H1 (cell line): Measurements from ENCODE around the gene C19orf53. TPM values are rescaled to one million over a fixed set of nuclear protein-coding genes. Genes with fewer than 3 reads are reported as not detected.

ENCODE experiments used
- CTCF ChIA-PET: fragments of 300-600 bp; sonication (Branson Sonifier 250); formaldehyde crosslinking; loops from one replicate; lab custom pipeline; 2021; ENCODE audit not compliant: partially characterized antibody; lab: Charles Lee
- POLR2A ChIA-PET: fragments of 300-600 bp; sonication (Branson Sonifier 250); formaldehyde crosslinking; loops from one replicate; lab custom pipeline; 2021; ENCODE audit warnings: inconsistent platforms; ENCODE audit not compliant: partially characterized antibody; lab: Charles Lee
- DNase-seq, 2 experiments: peaks; one replicate each; pipeline versions ENCODE4 v3.0.0 to v3.0.0-alpha.2; 2010 to 2022; ENCODE audit warnings: low spot score in 2 of 2, low read depth in 1 of 2, mixed read lengths in 1 of 2
- FAIRE-seq: peaks from 2 replicates; lab custom pipeline; 2011; peaks lifted over from hg19 to GRCh38; lab: Jason Lieb, UNC
- H2AFZ ChIP-seq: 2 replicates; pipeline ENCODE4 v1.8.1; 2012; ENCODE audit warnings: low read length, inconsistent platforms
- H2AK5ac ChIP-seq: 2 replicates; pipeline ENCODE4 v1.6.1; 2013; ENCODE audit warnings: low read depth, low read length
- H2BK120ac ChIP-seq: replicated peaks from 2 replicates; pipeline ENCODE3; 2013; ENCODE audit warnings: low read depth, low read length, inconsistent platforms
- H2BK12ac ChIP-seq: 2 replicates; pipeline ENCODE4 v1.6.1; 2013; ENCODE audit warnings: low read depth, low read length
- H2BK15ac ChIP-seq: 2 replicates; pipeline ENCODE4 v1.6.1; 2013; ENCODE audit warnings: low read length
- H2BK20ac ChIP-seq: 2 replicates; pipeline ENCODE4 v1.6.1; 2013; ENCODE audit warnings: low read length
- H2BK5ac ChIP-seq: 2 replicates; pipeline ENCODE4 v1.6.1; 2013; ENCODE audit warnings: low read depth, low read length
- H3K14ac ChIP-seq: 2 replicates; pipeline ENCODE4 v1.6.1; 2013; ENCODE audit warnings: inconsistent platforms; ENCODE audit not compliant: insufficient read length
- H3K18ac ChIP-seq: 2 replicates; pipeline ENCODE4 v1.6.1; 2013; ENCODE audit warnings: low read length; ENCODE audit errors: extremely low read depth
- H3K23ac ChIP-seq: 2 replicates; pipeline ENCODE4 v1.6.1; 2013; ENCODE audit warnings: inconsistent platforms; ENCODE audit not compliant: insufficient read length
- H3K23me2 ChIP-seq: 2 replicates; pipeline ENCODE4 v1.6.1; 2013; ENCODE audit warnings: low read depth, low read length
- H3K27ac ChIP-seq: 2 replicates; pipeline ENCODE4 v1.6.1; 2011; ENCODE audit warnings: low read depth, low read length, inconsistent platforms
- H3K27me3 ChIP-seq, 4 experiments: replicated peaks in 1 of 4; 1 replicate in 1 of 4; 2 replicates in 3 of 4; pipeline versions ENCODE4 v1.6.1 to v1.8.1; 2011 to 2013; ENCODE audit warnings: low read length in 3 of 4, mild to moderate bottlenecking in 3 of 4, inconsistent platforms in 2 of 4, mixed read lengths in 2 of 4, moderate library complexity in 1 of 4; ENCODE audit not compliant: control insufficient read depth in 3 of 4, insufficient read depth in 3 of 4; ENCODE audit errors: extremely low read depth in 1 of 4
- H3K36me3 ChIP-seq, 4 experiments: 2 replicates each; pipeline versions ENCODE4 v1.6.1 to v1.8.1; 2011 to 2013; ENCODE audit warnings: mild to moderate bottlenecking in 4 of 4, low read length in 3 of 4, moderate library complexity in 2 of 4, control low read depth in 1 of 4, inconsistent platforms in 1 of 4; ENCODE audit not compliant: insufficient read depth in 4 of 4, control insufficient read depth in 2 of 4
- H3K4ac ChIP-seq: replicated peaks from 2 replicates; pipeline ENCODE3; 2013; ENCODE audit warnings: low read length, low read depth, mixed read lengths, inconsistent platforms; ENCODE audit not compliant: insufficient read length
- H3K4me1 ChIP-seq, 4 experiments: replicated peaks in 1 of 4; 1 replicate in 1 of 4; 2 replicates in 3 of 4; pipeline versions ENCODE4 v1.6.1 to v1.8.1; 2011 to 2013; ENCODE audit warnings: low read length in 3 of 4, inconsistent platforms in 2 of 4, mixed read lengths in 1 of 4; ENCODE audit not compliant: insufficient read depth in 4 of 4, control insufficient read depth in 3 of 4
- H3K4me2 ChIP-seq, 2 experiments: 2 replicates each; pipeline versions ENCODE4 v1.6.1 to v1.8.1; 2011 to 2013; ENCODE audit warnings: low read depth in 2 of 2, low read length in 2 of 2, control low read depth in 1 of 2, inconsistent platforms in 1 of 2, mild to moderate bottlenecking in 1 of 2; ENCODE audit not compliant: insufficient read depth in 1 of 2
- H3K4me3 ChIP-seq, 4 experiments: fragments of 200-600, 300-600 bp in 1 of 4; sonication (generic), shearing (Covaris generic), sonication (Bioruptor Twin) in 1 of 4; 2 replicates each; pipeline versions ENCODE4 v1.5.1 to v1.8.1; 2011 to 2016; ENCODE audit warnings: low read length in 4 of 4, low read depth in 3 of 4, control low read depth in 2 of 4, inconsistent platforms in 2 of 4, mild to moderate bottlenecking in 2 of 4, mixed read lengths in 1 of 4, moderate library complexity in 1 of 4; ENCODE audit not compliant: insufficient read depth in 2 of 4; ENCODE audit errors: extremely low read depth in 1 of 4
- H3K56ac ChIP-seq: replicated peaks from 2 replicates; pipeline ENCODE3; 2013; ENCODE audit warnings: low read depth, mild to moderate bottlenecking, mixed read lengths, low read length, inconsistent platforms; ENCODE audit not compliant: insufficient read length
- H3K79me1 ChIP-seq: 2 replicates; pipeline ENCODE4 v1.6.1; 2013; ENCODE audit warnings: low read depth, low read length, control low read depth
- H3K79me2 ChIP-seq, 2 experiments: 2 replicates each; pipeline versions ENCODE4 v1.6.1 to v1.8.1; 2012 to 2013; ENCODE audit warnings: low read length in 2 of 2, mild to moderate bottlenecking in 2 of 2, inconsistent platforms in 1 of 2; ENCODE audit not compliant: insufficient read depth in 2 of 2, control insufficient read depth in 1 of 2
- H3K9ac ChIP-seq, 4 experiments: replicated peaks in 1 of 4; 1 replicate in 1 of 4; 2 replicates in 3 of 4; pipeline versions ENCODE4 v1.6.1 to v1.8.1; 2011 to 2013; ENCODE audit warnings: low read depth in 3 of 4, low read length in 3 of 4, control low read depth in 2 of 4, mild to moderate bottlenecking in 2 of 4, moderate library complexity in 2 of 4, inconsistent platforms in 1 of 4; ENCODE audit errors: extremely low read depth in 1 of 4
- H3K9me3 ChIP-seq, 2 experiments: 2 replicates each; pipeline versions ENCODE4 v1.6.1 to v1.8.1; 2012 to 2013; ENCODE audit warnings: mild to moderate bottlenecking in 2 of 2, moderate library complexity in 2 of 2, control low read depth in 1 of 2, inconsistent platforms in 1 of 2, low read depth in 1 of 2, low read length in 1 of 2, mixed read lengths in 1 of 2; ENCODE audit not compliant: insufficient read depth in 2 of 2
- H4K20me1 ChIP-seq, 2 experiments: replicated peaks in 1 of 2; 2 replicates each; pipeline versions ENCODE3 to v1.8.1; 2011 to 2013; ENCODE audit warnings: inconsistent platforms in 2 of 2, low read length in 2 of 2, mild to moderate bottlenecking in 1 of 2; ENCODE audit not compliant: insufficient read depth in 2 of 2, control insufficient read depth in 1 of 2
- H4K5ac ChIP-seq: 2 replicates; pipeline ENCODE4 v1.6.1; 2013; ENCODE audit warnings: low read length, low read depth, mixed read lengths, inconsistent platforms; ENCODE audit not compliant: insufficient read length
- H4K8ac ChIP-seq: 2 replicates; pipeline ENCODE4 v1.8.0; 2013; ENCODE audit warnings: mild to moderate bottlenecking, moderate library complexity, low read length, inconsistent platforms; ENCODE audit not compliant: insufficient read depth; ENCODE audit errors: extremely low read depth
- H4K91ac ChIP-seq: replicated peaks from 2 replicates; pipeline ENCODE3; 2013; ENCODE audit warnings: low read length, mixed read lengths, inconsistent platforms; ENCODE audit not compliant: insufficient read length
- JUND ChIP-seq: IDR thresholded peaks from 2 replicates; pipeline ENCODE4 v1.6.1; 2011; ENCODE audit warnings: mild to moderate bottlenecking, improper control_type of control experiment, low read length
- RBBP5 ChIP-seq: IDR thresholded peaks from 2 replicates; pipeline ENCODE4 v1.7.1; 2012; ENCODE audit warnings: low read depth, mild to moderate bottlenecking, inconsistent platforms, low read length, moderate library complexity, borderline replicate concordance
- RFX5 ChIP-seq: IDR thresholded peaks from 2 replicates; pipeline ENCODE4 v1.6.1; 2011; ENCODE audit warnings: low read depth, low read length, improper control_type of control experiment, borderline replicate concordance
- RNF2 ChIP-seq: fragments of 200-900, 300-1000 bp; sonication (generic); IDR thresholded peaks from 2 replicates; pipeline ENCODE4 v1.7.1; 2016; ENCODE audit warnings: borderline replicate concordance, low read depth, mild to moderate bottlenecking, antibody characterized with exemption, low read length; ENCODE audit not compliant: poor library complexity, severe bottlenecking; ENCODE audit errors: missing control alignments
- SIN3A ChIP-seq, 2 experiments: IDR thresholded peaks in 1 of 2; conservative IDR thresholded peaks in 1 of 2; 2 replicates each; pipeline ENCODE4 v1.6.1; 2011 to 2012; ENCODE audit warnings: low read length in 2 of 2, improper control_type of control experiment in 1 of 2, low read depth in 1 of 2, mild to moderate bottlenecking in 1 of 2
- SP2 ChIP-seq: IDR thresholded peaks from 2 replicates; pipeline ENCODE4 v1.6.1; 2012; ENCODE audit warnings: mild to moderate bottlenecking, low read length, inconsistent platforms
- SRF ChIP-seq: IDR thresholded peaks from 2 replicates; pipeline ENCODE4 v1.6.1; 2011; ENCODE audit warnings: mild to moderate bottlenecking, low read depth, low read length, moderate library complexity
- TBP ChIP-seq: IDR thresholded peaks from 2 replicates; pipeline ENCODE4 v1.6.1; 2011; ENCODE audit warnings: low read depth, low read length, improper control_type of control experiment
- WGBS, 2 experiments: shearing (Covaris generic) in 1 of 2; methylation state at CpG; one replicate each; pipeline versions ENCODE4 v1.1.6 to v1.1.7; 2013 to 2015; ENCODE audit warnings: low lambda C conversion rate in 2 of 2, mixed read lengths in 2 of 2, inconsistent platforms in 1 of 2, low coverage in 1 of 2, missing lambda C conversion rate in 1 of 2; ENCODE audit not compliant: insufficient replicate concordance in 2 of 2, insufficient coverage in 1 of 2, insufficient read length in 1 of 2; ENCODE audit errors: extremely low coverage in 1 of 2, missing lambda C conversion rate in 1 of 2; 5-methylcytosine and 5-hydroxymethylcytosine counted together
- polyA plus RNA-seq, 7 experiments: library from polyadenylated mRNA; depleted of rRNA in 3 of 7; stranded (reverse) in 5 of 7; unstranded in 2 of 7; fragments of >200 nt in 5 of 7; fragments of 200-250 nt in 2 of 7; gene quantifications; 1 replicate in 5 of 7; 2 replicates in 1 of 7; 4 replicates in 1 of 7; pipeline versions ENCODE4 v1.2.1 to v1.2.3, GENCODE V29; 2011 to 2013; ENCODE audit warnings: missing spikeins in 2 of 7, mixed read lengths in 2 of 7
- total RNA-seq: library from RNA; stranded (reverse); fragmentation: NEBNext Ultra II Directional; extraction: Animal tissue kit (Norgen Biotek cat#: 25700); gene quantifications from 2 replicates; pipeline ENCODE4 v1.2.1, GENCODE V29; 2021

Gene C19orf53
- total and polyA plus RNA-seq, 2 of the 8 experiments (the other 6 are each of a cell fraction or from before 2014, with no cell fraction given): 104 to 169 TPM

DNA sequence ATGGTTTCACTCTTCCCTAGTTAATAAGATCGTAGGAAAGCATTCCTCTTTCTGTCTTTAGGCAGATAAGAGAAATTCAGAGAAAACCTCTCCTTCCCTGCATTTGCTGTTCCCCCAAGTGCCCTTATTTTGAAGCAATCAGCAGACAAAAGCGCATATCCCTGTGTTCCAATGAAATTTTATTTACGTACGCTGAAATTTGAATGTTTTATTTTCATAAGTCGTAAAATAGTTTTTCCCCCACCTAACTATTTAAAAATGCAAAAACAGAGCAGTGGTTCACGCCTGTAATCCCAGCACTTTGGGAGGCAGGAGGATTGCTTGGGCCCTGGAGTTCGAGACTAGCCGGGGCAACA, 27.2 kb upstream of the C19orf53 start:
- Histone ChIP-seq H2AK5ac (no peak overlapping the region), H4K5ac (no peak overlapping the region), H3K18ac (no peak overlapping the region), H3K9ac (no peak overlapping the region), H2BK12ac (no peak overlapping the region), H4K20me1 (no peaks in the 10 kb centered on the region), H2AFZ (no peak overlapping the region), H3K4ac (no peak overlapping the region), H2BK20ac (no peak overlapping the region), H2BK120ac (no peak overlapping the region), H3K14ac (no peak overlapping the region), H3K4me2 (no peak overlapping the region; a peak in 1 of 4 replicates), H3K23ac (no peak overlapping the region), H2BK5ac (no peak overlapping the region), H3K79me1 (peaks cover 2% of the 10 kb centered on the region; the same call in 1 of the 2 replicates), H2BK15ac (no peak overlapping the region), H3K79me2 (no peaks in the 10 kb centered on the region; a peak in 1 of 4 replicates), H4K8ac (no peak overlapping the region), H3K27ac (no peak overlapping the region), H3K23me2 (peaks cover 6% of the 10 kb centered on the region; the same call in 1 of the 2 replicates), H3K27me3 (no peaks in the 10 kb centered on the region), H3K9me3 (no peaks in the 10 kb centered on the region; a peak in 1 of 4 replicates), H3K56ac (no peak overlapping the region), H3K4me1 (peaks cover 0 to 5% (median 1%) of the 10 kb centered on the region in 4 experiments; a peak in 3 of 7 replicates), H3K36me3 (peaks cover 0 to 2% (median 1%) of the 10 kb centered on the region in 4 experiments; a peak in 2 of 8 replicates), H4K91ac (no peak overlapping the region), H3K4me3 (peak overlapping the region in 1 of 4 experiments; percentile 45; a peak in 2 of 8 replicates)
- CTCF ChIA-PET: interaction anchor here (0.9 to 2.0 kb wide), 3 partner anchors 18 to 388 kb away, joined by 3 to 7 read pairs (median 3); no protein-coding TSS in a partner anchor
- WGBS, 2 experiments: 90% methylated on average over 8 of the region's 8 CpGs; no CpG with 5 or more reads in 1 of the 2 experiments
- POLR2A ChIA-PET: interaction anchor here (0.8 to 2.0 kb wide), 5 partner anchors 9 to 95 kb away, joined by 3 to 10 read pairs (median 5); no protein-coding TSS in a partner anchor
- TF ChIP-seq SP2 (no peak), RNF2 (no peak), TBP (no peak), RBBP5 (no peak), RFX5 (no peak), SIN3A (conservative IDR thresholded peaks at IDR 0.05 in 1 of 2, IDR thresholded peaks at IDR 0.05 in 1 of 2; ENCODE audit: low read depth in 1 of 2, low read length in 2 of 2) (no peak), SRF (no peak), JUND (no peak)
- DNase-seq: no peak
- FAIRE-seq: no peak
